HG03066 (cell line): ENCODE results near the gene DYSF.
"Not testable (repeated sequence)": the region's sequence is repeated elsewhere in the genome, so short reads cannot be mapped to it uniquely, and the experiment has no call there.

Experiments
- ATAC-seq: cut with Tn5 transposase; IDR thresholded peaks from one replicate; pipeline ENCODE4 v1.9.1; 2021; ENCODE audit warnings: low read depth; ENCODE audit not compliant: unreplicated experiment

DYSF gene

GRCh38 chr2:71630454-71631328 lies 177.3 kb downstream of the DYSF start:
- ATAC-seq: no peak

GRCh38 chr2:71631411-71631931 lies 178.1 kb downstream of the DYSF start:
- no peak for ATAC-seq

- no peak for ATAC-seq
These were observed 179.7 kb downstream of the DYSF start for GRCh38 chr2:71633086-71633485.

GRCh38 chr2:71634567-71634966 lies 181.2 kb downstream of the DYSF start:
- ATAC-seq: no peak

- ATAC-seq: no peak
These were observed 182.4 kb downstream of the DYSF start for GRCh38 chr2:71635798-71636197.

- ATAC-seq: no peak
These were observed 183.8 kb downstream of the DYSF start for GRCh38 chr2:71637168-71637567.

- ATAC-seq: no peak
These were observed 184.4 kb downstream of the DYSF start for GRCh38 chr2:71637736-71638135.

- ATAC-seq: no peak
These were observed 186.4 kb downstream of the DYSF start for GRCh38 chr2:71639735-71640134.

GRCh38 chr2:71640489-71640888 lies 187.1 kb downstream of the DYSF start:
- no peak for ATAC-seq

- ATAC-seq: no peak
These were observed 190.5 kb downstream of the DYSF start for GRCh38 chr2:71643674-71644357.

- no peak for ATAC-seq
These were observed 192.7 kb downstream of the DYSF start for GRCh38 chr2:71646028-71646427.

- no peak for ATAC-seq
These were observed 194.0 kb downstream of the DYSF start for GRCh38 chr2:71647356-71647755.

- no peak for ATAC-seq
These were observed 202.1 kb downstream of the DYSF start for GRCh38 chr2:71655498-71655897.

GRCh38 chr2:71658256-71658655 lies 204.9 kb downstream of the DYSF start:
- not testable (repeated sequence) for ATAC-seq

GRCh38 chr2:71658771-71659170 lies 205.4 kb downstream of the DYSF start:
- no peak for ATAC-seq

GRCh38 chr2:71659868-71660518 lies 206.6 kb downstream of the DYSF start:
- no peak for ATAC-seq

- ATAC-seq: no peak
These were observed 208.4 kb downstream of the DYSF start for GRCh38 chr2:71661782-71662181.

GRCh38 chr2:71662665-71663394 lies 209.5 kb downstream of the DYSF start:
- no peak for ATAC-seq

GRCh38 chr2:71664161-71664560 lies 210.8 kb downstream of the DYSF start:
- no peak for ATAC-seq
